ENCODE data around the gene CABCOCO1. TPM values are rescaled to one million over a fixed set of nuclear protein-coding genes. Genes with fewer than 3 reads are reported as not detected.
"Not testable (repeated sequence)": the region's sequence is repeated elsewhere in the genome, so short reads cannot be mapped to it uniquely, and the experiment has no call there.

Gene CABCOCO1
- total RNA-seq, 1 donor from 2014 or later, result 0.19 TPM

GRCh38 chr10:61735882-61736281 lies 73.2 kb downstream of the CABCOCO1 start:
- peaks cover 3% of the 10 kb centered on the region for H3K9me3 Mint-ChIP-seq (ENCODE audit: unreplicated experiment)
- no peak for TF ChIP-seq CTCF (IDR thresholded peaks at IDR 0.05)
- H3K36me3 Mint-ChIP-seq (ENCODE audit: unreplicated experiment), result no peaks in the 10 kb centered on the region
- no peaks in the 10 kb centered on the region for H3K4me1 Mint-ChIP-seq (ENCODE audit: unreplicated experiment)
- DNase-seq (ENCODE audit: extremely low spot score, unreplicated experiment), result no peak
- H3K27ac Mint-ChIP-seq (ENCODE audit: unreplicated experiment), result no peak overlapping the region
- no peak overlapping the region for H3K4me3 Mint-ChIP-seq (ENCODE audit: unreplicated experiment)
- H3K27me3 Mint-ChIP-seq (ENCODE audit: unreplicated experiment), result no peaks in the 10 kb centered on the region

GRCh38 chr10:61737455-61737854 lies 74.7 kb downstream of the CABCOCO1 start:
- not testable (repeated sequence) for DNase-seq (ENCODE audit: extremely low spot score, unreplicated experiment); H3K27me3 Mint-ChIP-seq (ENCODE audit: unreplicated experiment); H3K4me1 Mint-ChIP-seq (ENCODE audit: unreplicated experiment); H3K4me3 Mint-ChIP-seq (ENCODE audit: unreplicated experiment); H3K27ac Mint-ChIP-seq (ENCODE audit: unreplicated experiment); H3K36me3 Mint-ChIP-seq (ENCODE audit: unreplicated experiment); H3K9me3 Mint-ChIP-seq (ENCODE audit: unreplicated experiment)

GRCh38 chr10:61742812-61743211 lies 80.1 kb downstream of the CABCOCO1 start:
- no peak overlapping the region for H3K27ac Mint-ChIP-seq (ENCODE audit: unreplicated experiment)
- H3K27me3 Mint-ChIP-seq (ENCODE audit: unreplicated experiment), result no peaks in the 10 kb centered on the region
- H3K36me3 Mint-ChIP-seq (ENCODE audit: unreplicated experiment), result no peaks in the 10 kb centered on the region
- H3K4me1 Mint-ChIP-seq (ENCODE audit: unreplicated experiment), result peaks cover 26% of the 10 kb centered on the region
- H3K9me3 Mint-ChIP-seq (ENCODE audit: unreplicated experiment), result peaks cover 15% of the 10 kb centered on the region
- TF ChIP-seq CTCF (IDR thresholded peaks at IDR 0.05), result no peak
- H3K4me3 Mint-ChIP-seq (ENCODE audit: unreplicated experiment), result no peak overlapping the region
- DNase-seq (ENCODE audit: extremely low spot score, unreplicated experiment), result no peak

- no peak for DNase-seq (ENCODE audit: extremely low spot score, unreplicated experiment)
- peaks cover 37% of the 10 kb centered on the region for H3K4me1 Mint-ChIP-seq (ENCODE audit: unreplicated experiment)
- no peak overlapping the region for H3K4me3 Mint-ChIP-seq (ENCODE audit: unreplicated experiment)
- H3K27ac Mint-ChIP-seq (ENCODE audit: unreplicated experiment), result no peak overlapping the region
- H3K27me3 Mint-ChIP-seq (ENCODE audit: unreplicated experiment), result no peaks in the 10 kb centered on the region
- peaks cover 15% of the 10 kb centered on the region for H3K9me3 Mint-ChIP-seq (ENCODE audit: unreplicated experiment)
- no peaks in the 10 kb centered on the region for H3K36me3 Mint-ChIP-seq (ENCODE audit: unreplicated experiment)
- TF ChIP-seq CTCF (IDR thresholded peaks at IDR 0.05), result peak; percentile 34
These were observed 81.7 kb downstream of the CABCOCO1 start for GRCh38 chr10:61744469-61744868.

GRCh38 chr10:61746377-61746776 lies 83.6 kb downstream of the CABCOCO1 start:
- no peak for TF ChIP-seq CTCF (IDR thresholded peaks at IDR 0.05)
- DNase-seq (ENCODE audit: extremely low spot score, unreplicated experiment), result no peak
- H3K4me3 Mint-ChIP-seq (ENCODE audit: unreplicated experiment), result no peak overlapping the region
- H3K36me3 Mint-ChIP-seq (ENCODE audit: unreplicated experiment), result no peaks in the 10 kb centered on the region
- H3K4me1 Mint-ChIP-seq (ENCODE audit: unreplicated experiment), result peaks cover 49% of the 10 kb centered on the region
- no peak overlapping the region for H3K27ac Mint-ChIP-seq (ENCODE audit: unreplicated experiment)
- peaks cover 15% of the 10 kb centered on the region for H3K9me3 Mint-ChIP-seq (ENCODE audit: unreplicated experiment)
- no peaks in the 10 kb centered on the region for H3K27me3 Mint-ChIP-seq (ENCODE audit: unreplicated experiment)

GRCh38 chr10:61747307-61747706 lies 84.6 kb downstream of the CABCOCO1 start:
- H3K36me3 Mint-ChIP-seq (ENCODE audit: unreplicated experiment), result no peaks in the 10 kb centered on the region
- peaks cover 57% of the 10 kb centered on the region for H3K4me1 Mint-ChIP-seq (ENCODE audit: unreplicated experiment)
- no peak for DNase-seq (ENCODE audit: extremely low spot score, unreplicated experiment)
- peak overlapping the region; percentile 1 for H3K27ac Mint-ChIP-seq (ENCODE audit: unreplicated experiment)
- H3K27me3 Mint-ChIP-seq (ENCODE audit: unreplicated experiment), result no peaks in the 10 kb centered on the region
- no peak for TF ChIP-seq CTCF (IDR thresholded peaks at IDR 0.05)
- peaks cover 15% of the 10 kb centered on the region for H3K9me3 Mint-ChIP-seq (ENCODE audit: unreplicated experiment)
- H3K4me3 Mint-ChIP-seq (ENCODE audit: unreplicated experiment), result no peak overlapping the region
